Right ventricle myocardium superior (tissue), 1 donor: ENCODE measurements around the gene GNPTG. TPM values are rescaled to one million over a fixed set of nuclear protein-coding genes. Genes with fewer than 3 reads are reported as not detected.

Experiments
- ATAC-seq: fragments of 200-7000 bp; cut with Tn5 transposase; one replicate; pipeline ENCODE4 v1.9.1; 2020; ENCODE audit warnings: mild to moderate bottlenecking; ENCODE audit not compliant: poor library complexity
- DNase-seq: peaks from one replicate; pipeline ENCODE4 v3.0.0-alpha.2; 2020
- intact Hi-C: fragments of 100-400 bp; cut with DNase I; formaldehyde crosslinking; loops from one replicate; pipeline ENCODE4 v1.11.2; 2022
- total RNA-seq: library from RNA; stranded (reverse); fragmentation: NEBNext Ultra II Directional; extraction: Animal tissue kit (Norgen Biotek cat#: 25700); gene quantifications from one replicate; pipeline ENCODE4 v1.2.1, GENCODE V29; 2021
- donor health status: DM: no; HTN: yes; CAD: no; lungs with severe emphysema.

GNPTG gene
- total RNA-seq, 1 donor from 2014 or later: 30.3 TPM

DNA sequence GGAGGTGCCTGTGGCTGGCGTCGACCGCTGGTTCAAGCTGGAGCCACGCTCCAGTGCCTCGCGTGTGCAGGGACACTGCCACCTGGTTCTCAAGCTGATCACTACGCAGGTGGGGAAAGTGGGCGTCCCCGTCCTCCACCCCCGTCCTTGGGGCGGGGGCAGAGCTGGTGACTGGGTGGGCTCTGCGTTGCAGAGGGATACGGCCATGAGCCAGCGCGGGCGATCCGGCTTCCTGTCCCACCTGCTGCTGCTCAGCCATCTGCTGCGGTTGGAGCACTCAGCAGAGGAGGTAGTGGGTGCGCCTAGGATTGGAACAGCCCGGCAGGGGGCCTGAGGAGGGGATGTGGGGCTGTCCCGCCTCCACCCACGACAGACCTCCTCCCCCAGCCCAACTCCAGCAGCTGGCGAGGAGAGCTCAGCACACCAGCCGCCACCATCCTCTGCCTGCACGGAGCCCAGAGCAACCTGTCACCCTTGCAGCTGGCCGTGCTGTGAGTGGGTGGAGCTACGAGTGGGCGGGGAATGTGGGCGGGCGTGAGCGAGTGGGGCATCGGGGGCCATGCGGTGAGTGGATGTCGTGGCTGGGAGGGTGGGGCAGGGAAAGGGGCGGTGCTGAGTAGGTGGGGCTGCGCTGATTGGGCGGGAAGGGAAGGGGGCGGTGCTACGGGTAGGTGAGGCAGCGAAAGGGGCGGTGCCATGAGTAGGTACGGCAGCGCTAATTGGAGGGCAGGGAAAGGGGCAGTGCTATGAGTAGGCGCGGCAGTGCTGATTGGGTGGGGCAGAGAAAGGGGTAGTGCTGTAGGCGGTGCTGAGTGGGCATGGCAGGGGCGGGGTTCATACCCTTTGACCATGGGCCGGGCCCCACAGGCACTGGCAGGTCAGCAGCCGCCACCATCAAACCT, 9.0 kb upstream of the GNPTG start:
- intact Hi-C loops: no loop called here
- DNase-seq (peak; percentile 94), ATAC-seq (peak; percentile 95)

DNA sequence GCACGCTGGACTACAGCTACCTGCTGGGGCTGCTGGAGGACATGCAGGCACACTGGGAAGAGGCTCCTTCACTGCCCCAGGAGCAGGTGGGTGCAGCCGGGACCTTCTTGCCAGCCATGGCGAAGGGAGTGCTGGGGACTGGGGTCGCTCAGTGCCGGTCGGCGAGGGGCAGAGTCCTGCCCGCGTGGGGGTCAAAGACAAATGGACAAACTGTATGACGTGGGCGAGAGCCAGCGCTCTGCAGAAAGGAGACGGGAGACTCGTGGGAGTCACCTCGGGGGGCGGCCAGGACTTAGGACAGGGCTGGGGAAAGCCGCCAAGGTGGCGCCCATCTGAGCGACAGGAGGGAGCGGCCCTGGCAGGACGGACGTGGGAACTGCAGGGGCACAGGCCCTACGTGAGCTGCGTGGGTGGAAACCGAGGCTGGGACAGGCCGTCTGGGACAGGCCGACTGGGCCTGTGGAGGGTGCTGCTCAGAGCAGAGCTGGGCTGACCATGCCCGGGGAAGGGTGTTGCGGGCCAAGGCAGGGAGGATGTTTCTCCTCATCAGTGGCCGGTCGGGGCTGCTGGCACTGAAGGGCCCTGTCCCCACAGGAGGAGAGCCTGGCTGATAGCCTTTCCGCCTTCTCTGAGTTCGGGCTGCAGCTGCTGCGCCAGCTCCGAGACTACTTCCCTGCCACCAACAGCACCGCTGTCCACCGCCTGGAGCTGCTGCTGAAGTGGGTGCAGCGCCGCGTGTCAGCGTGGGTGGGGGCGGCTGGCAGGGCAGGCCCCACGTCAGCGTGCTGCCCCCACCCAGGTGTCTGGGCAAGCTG, 8.1 kb upstream of the GNPTG start:
- ATAC-seq (no peak), DNase-seq (no peak)
- intact Hi-C loops: no loop called here

DNA sequence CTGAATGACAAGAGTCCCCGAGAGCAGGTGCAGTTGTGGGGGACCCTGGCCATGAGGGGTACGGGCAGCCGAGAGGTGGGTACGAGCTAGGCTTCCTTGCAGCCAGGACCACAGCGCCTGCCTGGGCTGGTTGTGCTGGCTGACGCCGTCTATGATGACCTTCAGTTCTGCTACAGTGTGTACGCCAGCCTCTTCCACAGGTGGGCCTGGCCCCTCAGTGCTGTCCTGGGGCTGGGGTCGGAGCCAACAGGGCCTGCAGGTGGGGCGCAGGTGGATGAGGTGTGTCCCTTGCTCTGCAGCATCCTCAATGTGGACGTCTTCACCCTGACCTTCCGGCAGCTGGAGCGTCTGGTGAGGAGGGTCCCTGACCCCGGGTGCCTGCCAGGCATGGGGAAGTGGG, 7.2 kb upstream of the GNPTG start:
- intact Hi-C loops: no loop called here
- ATAC-seq (no peak), DNase-seq (no peak)

DNA sequence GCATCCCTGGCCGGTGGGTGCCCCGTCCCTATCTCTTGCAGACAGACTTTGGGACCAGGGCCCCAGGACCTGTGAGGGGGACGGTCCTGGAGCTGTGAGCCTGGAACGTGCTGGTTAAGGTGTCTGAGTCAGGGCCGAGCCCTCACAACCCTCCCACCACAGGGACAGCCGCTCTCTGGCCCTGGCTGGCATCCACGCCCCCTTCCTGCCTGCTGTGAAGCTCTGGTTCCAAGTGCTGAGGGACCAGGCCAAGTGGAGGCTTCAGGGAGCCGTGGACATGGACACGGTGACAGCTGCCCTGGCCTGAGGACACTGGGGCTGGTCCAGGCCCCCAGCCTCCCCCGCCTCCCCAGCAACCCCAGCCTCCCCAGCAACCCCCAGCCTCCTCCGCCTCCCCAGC, 6.6 kb upstream of the GNPTG start:
- ATAC-seq: no peak
- intact Hi-C loops: no loop called here
- DNase-seq: no peak

DNA sequence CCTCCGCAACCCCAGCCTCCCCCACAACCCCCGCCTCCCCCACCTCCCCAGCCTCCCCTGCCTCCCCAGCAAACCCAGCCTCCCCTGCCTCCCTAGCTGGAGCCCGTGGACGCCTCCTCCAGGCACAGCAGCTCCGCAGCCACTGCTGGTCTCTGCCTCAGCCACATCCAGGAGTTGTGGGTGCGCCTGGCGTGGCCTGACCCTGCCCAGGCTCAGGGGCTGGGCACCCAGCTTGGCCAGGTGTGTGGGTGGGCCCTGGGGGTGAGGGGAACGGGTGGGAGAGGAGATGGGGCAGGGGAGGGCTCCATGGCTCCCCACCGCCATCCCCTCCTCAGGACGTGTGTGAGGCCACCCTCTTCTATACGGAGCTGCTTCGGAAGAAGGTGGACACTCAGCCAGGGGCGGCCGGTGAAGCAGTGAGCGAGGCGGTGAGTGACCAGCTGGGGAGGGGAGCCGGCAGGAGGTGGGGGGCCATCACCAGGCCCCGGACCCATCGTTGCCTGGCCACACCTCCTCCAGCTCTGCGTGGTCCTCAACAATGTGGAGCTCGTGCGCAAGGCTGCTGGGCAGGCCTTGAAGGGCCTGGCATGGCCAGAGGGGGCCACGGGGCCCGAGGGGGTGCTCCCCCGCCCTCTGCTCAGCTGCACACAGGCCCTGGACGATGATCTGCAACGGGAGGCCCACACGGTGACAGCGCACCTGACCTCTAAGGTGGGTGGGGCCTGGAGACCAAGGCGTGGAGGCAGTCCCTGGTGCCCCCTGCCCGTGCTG, 5.9 kb upstream of the GNPTG start:
- intact Hi-C loops: no loop called here
- ATAC-seq (no peak), DNase-seq (no peak)

DNA sequence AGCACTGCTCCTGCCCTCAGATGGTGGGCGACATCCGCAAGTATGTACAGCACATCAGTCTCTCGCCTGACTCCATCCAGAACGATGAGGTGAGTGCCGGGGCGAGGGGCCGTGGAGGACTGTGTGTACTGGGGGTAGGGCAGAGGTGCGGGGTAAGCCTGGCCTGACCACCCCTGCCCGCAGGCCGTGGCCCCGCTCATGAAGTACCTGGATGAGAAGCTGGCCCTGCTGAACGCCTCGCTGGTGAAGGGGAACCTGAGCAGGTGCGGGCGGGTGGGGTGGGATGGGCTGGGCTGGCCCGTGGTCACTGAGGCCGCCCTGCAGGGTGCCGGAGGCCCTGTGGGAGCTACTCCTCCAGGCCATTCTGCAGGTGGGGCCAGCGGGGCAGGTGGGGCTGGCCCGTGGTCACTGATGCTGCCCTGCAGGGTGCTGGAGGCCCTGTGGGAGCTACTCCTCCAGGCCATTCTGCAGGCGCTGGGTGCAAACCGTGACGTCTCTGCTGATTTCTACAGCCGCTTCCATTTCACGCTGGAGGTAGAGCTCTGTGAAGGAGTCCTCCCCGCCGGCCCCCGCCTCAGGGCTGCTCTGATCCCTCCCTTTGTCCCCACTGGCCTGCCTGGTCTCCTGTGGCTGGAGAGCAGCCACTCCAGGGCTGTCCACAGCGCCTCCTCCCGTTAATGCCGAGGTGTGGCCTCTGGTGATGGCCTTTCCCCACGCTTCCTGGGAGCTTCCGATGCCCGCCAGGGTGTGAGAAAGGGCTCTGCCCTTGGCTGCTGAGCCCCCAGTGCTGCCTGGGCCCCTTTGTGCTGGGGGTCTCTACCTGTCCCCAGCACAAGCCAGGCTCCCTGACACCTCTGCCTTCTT, 5.1 kb upstream of the GNPTG start:
- intact Hi-C loops: no loop called here
- ATAC-seq: no peak
- DNase-seq: no peak

DNA sequence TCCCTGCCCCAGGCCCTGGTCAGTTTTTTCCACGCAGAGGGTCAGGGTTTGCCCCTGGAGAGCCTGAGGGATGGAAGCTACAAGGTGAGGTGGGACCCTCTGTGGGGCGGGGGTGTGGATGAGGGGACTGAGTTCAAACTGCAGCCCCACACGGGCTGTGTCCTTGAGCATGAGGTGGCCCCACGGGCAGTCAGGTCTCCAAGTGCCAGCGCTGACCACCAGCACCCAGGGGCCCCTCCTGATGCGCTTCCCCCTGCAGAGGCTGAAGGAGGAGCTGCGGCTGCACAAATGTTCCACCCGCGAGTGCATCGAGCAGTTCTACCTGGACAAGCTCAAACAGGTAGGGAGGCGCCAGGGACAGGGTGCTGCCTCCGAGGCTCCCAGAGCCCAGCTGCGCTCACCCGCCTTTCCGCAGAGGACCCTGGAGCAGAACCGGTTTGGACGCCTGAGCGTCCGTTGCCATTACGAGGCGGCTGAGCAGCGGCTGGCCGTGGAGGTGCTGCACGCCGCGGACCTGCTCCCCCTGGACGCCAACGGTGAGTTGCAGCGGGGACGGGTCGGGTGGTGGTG, 4.4 kb upstream of the GNPTG start:
- intact Hi-C loops: no loop called here
- DNase-seq (no peak), ATAC-seq (no peak)

DNA sequence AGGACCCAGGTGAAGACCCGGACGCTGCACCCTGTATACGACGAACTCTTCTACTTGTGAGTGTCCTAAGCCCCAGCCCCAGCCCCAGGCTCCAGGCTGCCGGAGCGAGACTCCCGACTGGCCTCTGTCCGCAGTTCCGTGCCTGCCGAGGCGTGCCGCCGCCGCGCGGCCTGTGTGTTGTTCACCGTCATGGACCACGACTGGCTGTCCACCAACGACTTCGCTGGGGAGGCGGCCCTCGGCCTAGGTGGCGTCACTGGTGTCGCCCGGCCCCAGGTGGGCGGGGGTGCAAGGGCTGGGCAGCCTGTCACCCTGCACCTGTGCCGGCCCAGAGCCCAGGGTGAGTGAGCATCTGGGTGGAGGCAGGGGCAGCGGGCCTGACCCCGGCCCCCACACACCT, 3.8 kb upstream of the GNPTG start:
- intact Hi-C loops: no loop called here
- ATAC-seq: no peak
- DNase-seq: no peak

DNA sequence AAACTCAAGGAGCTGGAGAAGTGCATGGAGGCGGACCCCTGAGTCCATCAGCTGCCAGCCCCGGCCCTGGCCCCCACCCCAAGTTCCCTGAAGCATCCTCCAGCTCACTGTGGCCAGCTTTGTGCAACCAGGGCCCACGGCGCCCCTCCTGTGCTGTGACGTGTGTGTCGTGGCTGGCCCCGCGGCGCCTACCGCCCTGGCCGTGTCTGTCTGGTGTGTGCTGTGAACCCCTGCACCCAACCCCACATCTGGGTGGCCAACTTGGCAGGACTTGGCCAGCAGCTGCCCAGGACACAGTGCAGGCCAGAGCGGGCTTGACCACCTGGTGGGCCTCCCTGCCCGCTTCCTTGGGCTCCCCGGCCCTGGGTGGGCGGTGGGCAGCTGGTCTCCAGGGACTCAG, 3.3 kb upstream of the GNPTG start:
- intact Hi-C loops: no loop called here
- no peak for ATAC-seq
- no peak for DNase-seq

DNA sequence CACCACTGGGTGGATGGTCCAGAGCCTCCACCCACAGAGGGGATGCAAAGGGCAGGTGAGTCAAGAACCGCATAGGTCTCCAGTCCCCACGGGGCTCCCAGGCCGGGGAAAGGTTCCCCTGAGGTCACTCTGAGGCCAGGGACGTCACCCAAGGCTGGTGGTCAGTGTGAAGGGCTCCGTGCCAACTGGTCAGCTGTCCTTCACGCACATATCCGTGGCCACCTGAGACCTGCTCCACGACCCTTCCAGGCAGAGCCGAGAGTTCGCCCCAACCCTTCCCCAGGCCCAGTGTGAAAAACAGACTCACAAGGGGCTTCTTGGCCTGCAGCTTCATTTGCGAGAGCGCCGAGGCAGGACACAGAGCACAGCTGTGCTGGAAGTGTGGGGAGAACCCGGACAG, 2.8 kb upstream of the GNPTG start:
- DNase-seq: no peak
- intact Hi-C loops: no loop called here
- ATAC-seq: no peak

DNA sequence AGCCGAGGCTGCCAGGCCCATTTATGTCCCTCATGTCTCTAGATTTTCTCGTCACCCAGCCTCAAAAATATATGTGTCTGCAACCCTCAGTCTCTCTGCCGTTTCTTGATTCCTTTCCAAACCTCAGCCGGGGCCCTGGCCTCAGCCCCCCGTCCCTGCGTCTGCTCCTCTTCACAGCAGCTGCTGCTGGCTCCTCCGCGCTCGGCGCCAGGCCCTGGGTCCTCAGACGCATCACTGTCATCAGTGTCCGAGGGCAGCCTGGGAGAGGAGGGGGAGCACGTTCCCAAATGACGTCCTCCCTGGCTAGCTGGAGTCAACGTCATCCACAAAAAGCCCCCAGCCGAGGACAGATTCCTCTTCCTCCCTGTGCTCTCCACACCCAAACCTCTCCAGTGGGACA, 2.4 kb upstream of the GNPTG start:
- intact Hi-C loops: no loop called here
- DNase-seq (no peak), ATAC-seq (no peak)

DNA sequence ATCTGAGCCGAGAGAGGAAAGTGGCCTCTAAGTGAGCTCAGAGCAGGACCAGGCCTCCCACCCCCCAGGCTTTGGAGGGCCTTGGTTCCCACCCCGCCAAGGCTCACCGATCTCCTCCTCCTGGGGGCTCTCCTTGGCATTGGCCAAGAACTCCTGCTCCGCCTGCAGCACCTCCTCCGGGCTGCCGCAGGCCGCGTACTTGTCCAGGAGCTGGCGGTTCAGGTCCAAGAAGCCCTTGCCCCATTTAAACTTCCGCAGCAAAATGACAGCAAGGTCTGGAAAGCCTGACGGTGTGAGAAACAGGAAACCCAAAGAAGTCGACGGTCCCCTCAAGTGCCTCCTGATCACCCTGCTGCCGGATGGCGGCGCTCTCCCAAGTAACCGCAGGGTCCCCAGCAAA, 1.8 kb upstream of the GNPTG start:
- ATAC-seq: no peak
- no peak for DNase-seq
- intact Hi-C loops: no loop called here

DNA sequence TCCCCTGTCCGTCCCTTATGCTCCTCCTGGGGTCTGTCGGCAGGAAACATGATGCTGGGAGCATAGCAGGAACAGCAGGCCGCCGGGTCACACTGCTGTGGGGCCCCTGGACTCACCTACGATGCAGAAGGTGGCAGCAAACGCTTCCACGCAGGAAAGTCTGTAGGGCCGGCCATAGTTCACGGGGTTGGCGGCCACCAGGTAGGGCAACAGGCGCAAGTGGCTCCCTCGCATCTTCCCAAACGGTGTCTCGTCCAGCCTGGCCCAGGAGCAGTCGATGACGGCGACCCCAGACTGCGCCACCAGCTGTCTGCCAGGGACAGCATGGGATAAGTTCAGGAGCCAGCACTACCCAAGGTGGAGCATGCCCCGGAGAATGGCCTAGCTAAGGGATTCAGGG, 1.0 kb upstream of the GNPTG start:
- intact Hi-C loops: no loop called here
- DNase-seq: no peak
- no peak for ATAC-seq

DNA sequence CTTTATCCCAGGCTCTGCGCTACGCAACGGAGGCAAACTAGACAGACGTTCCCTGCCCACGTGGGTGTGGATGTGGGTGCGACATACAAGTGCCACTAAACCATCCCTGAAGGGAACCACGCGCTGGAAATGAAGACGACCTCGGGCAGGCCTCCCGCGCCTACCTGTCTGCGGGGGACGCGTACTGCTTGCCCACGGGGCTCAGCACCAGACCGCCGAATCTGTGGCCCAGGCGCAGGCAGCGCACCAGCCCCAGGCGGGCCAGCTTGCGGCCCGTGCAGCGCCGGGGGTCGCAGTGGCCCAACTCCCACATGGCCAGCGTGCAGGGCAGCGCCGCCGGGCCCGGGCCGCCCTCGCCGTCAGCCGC, 533 bp upstream of the GNPTG start:
- intact Hi-C loops: no loop called here
- ATAC-seq (peak; percentile 2), DNase-seq (no peak)

DNA sequence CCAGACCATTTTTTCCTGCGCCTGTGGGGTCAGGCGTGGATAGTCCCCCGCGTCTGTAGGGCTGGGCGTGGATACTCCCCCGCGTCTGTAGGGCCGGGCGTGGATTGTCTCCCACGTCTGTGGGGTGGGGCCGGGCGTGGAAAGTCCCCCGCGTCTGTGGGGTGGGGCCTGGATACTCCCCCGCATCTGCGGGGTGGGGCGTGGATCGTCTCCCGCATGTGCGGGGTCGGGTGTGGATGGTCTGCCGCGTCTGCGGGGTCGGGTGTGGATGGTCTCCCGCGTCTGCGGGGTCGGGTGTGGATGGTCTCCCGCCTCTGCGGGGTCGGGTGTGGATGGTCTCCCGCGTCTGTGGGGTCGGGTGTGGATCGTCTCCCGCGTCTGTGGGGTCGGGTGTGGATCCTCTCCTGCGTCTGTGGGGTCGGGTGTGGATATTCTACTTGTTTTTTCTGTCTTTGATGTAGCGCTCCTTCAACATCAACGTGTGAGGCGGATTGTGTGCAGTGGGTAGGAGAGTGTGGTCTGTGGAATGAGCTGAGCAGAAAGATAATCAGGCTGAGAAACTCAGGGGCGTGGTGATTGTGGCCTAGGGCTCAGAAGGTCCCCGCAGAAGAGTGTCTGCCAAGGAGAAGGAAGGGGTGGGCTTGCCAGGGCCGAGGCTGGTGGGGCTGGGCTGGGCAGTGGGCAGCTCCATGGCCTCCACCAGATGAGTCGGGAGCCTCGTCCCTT, 3.2 kb downstream of the GNPTG start:
- ATAC-seq (no peak), DNase-seq (no peak)
- intact Hi-C loops: no loop called here

DNA sequence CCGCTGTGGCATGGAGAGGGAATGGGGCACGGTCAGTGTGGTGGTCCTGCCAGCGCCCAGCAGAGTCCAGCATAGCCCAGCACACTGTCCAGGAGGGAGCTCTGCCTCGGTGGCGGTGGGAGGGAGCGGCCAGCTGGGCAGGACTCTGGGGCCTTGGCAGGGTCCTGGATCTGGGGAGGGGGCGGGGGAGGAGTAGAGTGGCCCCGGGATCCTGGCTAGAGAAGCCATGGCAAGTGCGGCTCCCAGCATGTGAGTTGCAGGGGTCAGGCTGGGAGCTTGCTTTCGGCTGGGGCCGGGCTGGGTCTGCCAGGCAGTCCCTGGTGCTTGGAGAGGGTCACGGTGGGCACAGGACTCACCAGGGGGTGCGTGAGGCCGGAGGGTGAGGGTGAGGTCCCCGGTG, 3.9 kb downstream of the GNPTG start:
- ATAC-seq (no peak), DNase-seq (no peak)
- intact Hi-C loops: no loop called here

DNA sequence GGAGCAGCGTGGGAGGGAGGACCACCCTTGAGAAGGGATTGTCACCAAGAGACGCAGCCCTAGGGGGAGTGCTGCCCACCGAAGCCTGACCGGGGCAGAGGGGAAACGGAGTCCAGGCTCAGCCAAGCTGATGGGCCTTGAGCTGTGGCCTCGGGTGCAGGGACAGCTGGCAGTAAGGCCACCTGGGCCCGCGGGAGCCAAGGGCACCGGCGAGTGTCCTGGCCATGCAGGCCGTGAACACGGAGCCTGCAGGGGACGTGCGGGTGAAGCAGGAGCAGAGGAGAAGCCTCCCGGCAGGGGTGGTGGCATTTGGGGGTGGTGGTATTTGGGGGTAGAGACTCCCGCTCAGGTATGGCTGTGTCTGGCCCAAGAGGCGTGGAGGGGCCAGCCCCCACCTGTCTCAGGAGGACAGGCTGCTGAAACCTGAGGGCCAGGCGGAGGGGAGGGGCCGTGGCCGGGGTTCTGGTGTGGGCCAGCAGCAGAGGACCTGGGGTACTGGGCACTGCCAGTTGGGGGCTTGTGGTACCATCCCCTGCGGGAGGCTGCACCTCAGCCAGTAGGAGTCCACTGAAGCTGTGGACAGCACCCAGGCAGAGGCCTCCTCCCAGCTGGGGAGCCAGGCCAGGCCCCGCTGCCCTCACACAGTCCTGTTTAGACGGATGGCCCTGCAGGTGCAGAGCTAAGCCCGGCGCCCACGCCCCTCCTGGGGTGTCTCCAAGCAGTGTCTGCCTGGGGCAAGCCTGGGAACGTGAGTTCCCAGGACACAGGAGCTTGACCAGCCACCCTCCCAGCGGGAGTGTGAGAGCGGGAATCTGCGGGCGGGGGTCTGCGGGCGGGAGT, 4.5 kb downstream of the GNPTG start:
- ATAC-seq (no peak), DNase-seq (no peak)
- intact Hi-C loops: no loop called here
